GM21367 (cell line): ENCODE measurements around the gene LPCAT1.
A peak's percentile ranks its signal among the peaks of the same experiment; 100 is the strongest.
"Not testable (repeated sequence)": the region's sequence is repeated elsewhere in the genome, so short reads cannot be mapped to it uniquely, and the experiment has no call there.

Experiments
- ATAC-seq: cut with Tn5 transposase; IDR thresholded peaks from one replicate; pipeline ENCODE4 v1.9.1; 2021; ENCODE audit not compliant: unreplicated experiment

The LPCAT1 gene

DNA sequence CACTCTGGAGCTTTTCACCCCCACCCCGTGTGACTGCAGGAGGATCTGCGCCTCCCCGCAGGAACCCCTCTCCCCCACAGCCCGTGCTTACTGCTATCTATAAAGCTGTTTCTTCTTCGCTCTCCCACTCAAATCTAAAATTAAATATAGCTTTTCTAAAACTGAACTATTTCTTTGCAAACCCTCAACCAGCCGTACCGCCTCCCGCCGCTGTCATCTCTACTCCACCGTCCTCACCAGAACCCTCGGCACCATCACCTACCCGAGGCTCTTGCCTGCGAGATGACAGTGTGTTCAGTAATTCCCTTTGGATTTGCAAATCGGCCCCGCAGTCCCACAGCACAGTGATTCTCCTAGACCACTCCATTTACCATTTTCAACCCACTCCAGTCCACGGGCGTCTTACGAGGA, 13.6 kb downstream of the LPCAT1 start:
- no peak for ATAC-seq

DNA sequence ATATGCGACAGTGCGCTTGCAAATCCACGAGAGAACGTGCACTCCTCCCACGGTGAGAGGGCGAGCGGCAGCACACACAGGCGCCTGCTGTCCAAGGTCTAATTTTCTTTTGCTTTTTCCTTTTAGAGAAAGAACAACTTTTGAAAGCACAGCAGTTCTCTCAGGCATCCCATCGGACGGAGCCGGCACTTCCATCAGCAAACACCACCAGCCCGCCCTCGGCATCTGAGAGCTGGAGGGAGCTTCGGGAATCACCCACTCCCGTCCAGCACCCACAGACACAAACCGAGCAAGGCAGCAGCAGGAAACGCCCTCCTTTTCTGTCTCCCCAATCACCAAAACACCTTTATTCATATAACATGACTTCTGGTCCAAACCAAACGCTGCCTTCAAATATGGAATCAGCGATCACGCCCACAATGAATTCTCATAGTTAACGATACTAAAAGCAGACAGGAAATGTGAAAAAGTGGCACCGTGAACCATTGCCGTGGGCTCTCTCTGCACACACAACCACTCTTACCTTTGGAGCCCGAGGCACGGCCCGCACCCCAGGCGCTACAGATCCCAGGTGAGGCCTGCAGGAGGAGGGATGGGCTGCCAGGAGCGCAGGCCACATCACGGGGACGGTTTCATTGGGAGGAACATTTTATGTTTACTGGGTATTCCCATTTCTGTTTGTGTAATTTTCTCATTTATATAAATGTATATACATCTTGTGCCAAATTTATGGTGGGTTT, 14.2 kb downstream of the LPCAT1 start:
- no peak for ATAC-seq

DNA sequence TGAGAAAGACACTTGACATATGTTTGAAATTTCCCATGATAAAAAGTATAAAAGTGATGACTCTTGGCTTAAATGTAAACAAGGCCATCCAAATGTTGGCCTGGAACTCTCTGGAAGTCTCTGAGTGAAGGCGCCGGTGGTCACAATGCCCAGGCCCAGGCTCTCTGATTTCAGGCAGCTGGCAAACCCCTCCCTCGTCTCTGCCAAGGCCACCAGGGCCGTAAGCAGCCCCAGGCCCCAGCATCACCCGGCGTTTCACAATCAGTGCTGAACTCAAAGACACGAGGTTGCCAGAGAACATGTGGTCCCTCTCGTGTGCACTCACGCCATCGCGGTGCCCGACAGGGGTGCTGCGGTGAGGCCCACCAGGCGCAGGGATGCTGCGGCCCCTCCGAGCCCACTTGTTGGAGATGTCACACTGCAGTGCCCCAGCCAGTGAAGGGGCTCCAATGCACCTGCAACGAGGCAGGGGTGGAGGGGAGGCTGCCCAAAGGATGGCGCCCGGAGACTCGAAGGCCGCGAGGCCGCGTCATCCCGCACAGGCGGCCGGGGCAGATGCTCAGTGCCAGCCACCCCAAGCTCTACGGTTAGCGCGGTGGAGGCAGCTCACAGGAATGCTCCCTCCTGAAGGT, 15.0 kb downstream of the LPCAT1 start:
- no peak for ATAC-seq

DNA sequence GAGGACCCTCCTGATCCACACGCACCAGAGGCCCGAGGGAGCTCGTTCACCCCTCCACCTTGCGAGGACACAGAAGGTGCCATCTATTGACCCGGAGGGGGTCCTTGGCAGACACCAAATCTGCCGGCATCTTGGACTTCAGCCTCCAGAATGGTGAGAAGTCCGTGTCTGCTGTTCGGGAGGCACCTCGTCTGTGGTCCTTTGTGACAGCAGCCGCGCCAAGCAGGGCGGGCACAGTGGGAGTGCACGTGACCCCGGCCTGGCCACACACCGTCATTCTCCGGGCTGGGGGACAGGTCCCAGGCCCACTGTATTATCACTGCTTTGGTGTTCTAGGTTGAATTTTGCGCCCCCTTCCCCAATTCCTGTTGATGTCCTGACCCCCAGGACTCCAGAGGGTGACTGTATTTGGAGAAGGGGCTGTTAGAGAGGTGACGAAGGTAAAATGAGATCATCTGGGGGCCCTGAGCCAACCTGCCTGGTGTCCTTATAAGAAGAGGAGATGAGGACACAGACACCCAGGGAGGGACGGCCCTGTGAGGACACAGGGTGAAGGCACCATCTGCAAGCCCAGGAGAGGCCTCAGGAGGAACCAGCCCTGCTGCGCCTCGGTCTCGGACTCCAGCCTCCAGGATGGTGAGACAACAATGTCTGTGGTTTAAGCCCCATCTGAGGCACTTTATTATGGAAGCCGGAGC, 15.7 kb downstream of the LPCAT1 start:
- no peak for ATAC-seq

DNA sequence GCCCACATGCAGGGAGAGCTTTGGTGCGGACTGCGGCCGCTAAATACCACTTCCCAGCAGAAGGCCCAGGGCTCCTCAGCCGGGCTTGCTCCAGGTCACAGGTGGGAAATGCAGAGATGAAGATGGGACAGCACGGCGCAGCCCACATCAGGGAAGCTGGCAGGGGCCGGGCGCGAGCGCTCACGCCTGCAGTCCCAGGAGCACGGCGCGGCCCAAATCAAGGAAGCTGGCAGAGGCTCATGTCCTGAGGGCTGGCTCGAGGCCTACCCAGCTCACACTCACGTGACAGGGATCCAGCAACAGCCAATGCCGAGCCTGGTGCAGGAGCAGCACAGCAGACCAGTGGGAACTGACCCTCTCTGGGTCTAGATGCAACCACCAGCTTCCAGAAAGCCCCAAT, 16.3 kb downstream of the LPCAT1 start:
- ATAC-seq, result no peak

DNA sequence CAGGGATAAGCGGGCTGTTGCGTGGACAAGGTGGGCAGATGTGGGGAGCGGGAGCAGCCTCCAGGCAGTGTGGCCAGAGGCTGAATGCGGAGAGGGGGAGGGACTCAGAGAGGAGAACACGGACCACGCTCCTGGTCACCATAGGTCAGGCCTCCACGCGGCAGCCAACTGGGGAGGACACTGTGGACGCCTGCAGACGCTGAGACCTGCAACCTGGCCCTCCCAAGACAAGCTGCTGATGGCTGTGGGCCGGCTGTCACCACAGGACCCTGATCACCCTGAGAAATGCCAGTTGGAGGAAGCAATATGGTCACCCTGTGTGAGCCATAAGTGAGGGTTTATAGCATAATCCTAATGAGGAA, 16.8 kb downstream of the LPCAT1 start:
- no peak for ATAC-seq

DNA sequence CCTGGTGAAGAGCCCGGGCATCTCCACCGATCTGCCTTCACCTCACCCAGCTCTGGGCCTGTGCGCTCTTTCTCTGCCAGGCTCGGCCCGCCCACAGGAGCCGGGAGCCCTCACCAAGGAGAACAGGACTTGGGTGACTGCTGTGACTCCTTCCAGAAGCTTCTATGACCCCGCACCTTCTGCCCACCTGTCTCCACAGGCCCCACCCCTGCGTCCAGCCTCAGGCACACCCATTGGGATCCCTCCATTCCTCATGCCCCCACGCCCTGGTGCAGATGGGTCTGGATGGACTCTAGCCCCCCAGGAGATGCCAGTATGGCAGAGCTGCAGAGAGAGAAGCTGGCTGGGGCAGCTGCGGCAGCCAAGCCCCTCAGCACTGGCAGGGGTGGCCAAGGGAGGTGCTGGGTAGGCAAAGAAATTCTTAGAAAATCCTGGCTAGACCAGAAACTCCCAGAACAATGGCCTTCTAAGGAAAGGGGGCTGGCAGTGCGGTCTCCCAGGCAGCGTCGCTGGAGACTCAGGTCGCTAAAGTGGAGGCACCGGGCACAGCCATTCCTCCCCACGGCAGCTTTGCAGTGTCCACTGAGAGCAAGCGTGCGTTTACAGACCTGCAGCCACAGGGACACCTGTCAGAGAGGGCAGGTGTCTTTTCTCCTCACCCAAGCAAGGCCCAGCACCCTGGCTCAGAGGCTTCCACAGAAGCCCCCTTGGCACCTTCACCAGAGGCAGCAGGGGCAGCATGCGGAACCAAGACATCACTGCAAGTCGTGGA, 17.3 kb downstream of the LPCAT1 start:
- no peak for ATAC-seq

DNA sequence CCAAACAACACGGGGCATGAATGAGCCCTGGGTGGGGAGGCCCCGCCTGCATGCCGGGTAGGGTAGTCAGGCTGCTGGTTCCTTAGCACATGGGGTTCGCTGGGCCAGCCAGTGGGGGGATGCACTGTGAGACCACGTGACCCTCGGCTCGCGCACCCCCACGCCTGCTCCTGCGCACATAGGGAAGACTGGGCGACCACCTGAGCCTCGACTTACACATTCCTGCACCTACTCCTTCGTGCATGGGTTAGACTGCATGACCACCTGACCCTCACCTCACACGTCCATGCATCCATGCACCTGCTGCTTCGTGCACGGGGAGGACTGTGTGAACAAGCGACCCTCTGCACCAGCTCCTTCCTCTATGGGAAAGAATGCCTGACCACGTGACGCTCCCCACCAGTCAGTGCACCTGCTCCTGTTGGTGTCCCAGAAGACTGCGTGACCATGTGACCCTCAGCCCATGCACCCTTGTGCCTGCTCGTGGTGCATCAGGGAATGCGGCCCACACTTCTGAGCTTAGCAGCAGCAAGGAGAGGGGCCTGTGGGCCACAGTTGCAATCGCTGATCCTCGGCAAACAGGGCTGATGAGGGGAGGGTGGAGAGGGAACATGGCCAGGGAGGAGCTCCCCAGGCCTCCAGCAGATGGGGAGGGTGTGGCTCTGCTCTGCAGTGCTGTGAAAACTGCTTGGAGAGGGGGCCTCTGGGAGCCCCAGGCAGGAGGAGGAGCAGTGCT, 18.1 kb downstream of the LPCAT1 start:
- ATAC-seq, result no peak

DNA sequence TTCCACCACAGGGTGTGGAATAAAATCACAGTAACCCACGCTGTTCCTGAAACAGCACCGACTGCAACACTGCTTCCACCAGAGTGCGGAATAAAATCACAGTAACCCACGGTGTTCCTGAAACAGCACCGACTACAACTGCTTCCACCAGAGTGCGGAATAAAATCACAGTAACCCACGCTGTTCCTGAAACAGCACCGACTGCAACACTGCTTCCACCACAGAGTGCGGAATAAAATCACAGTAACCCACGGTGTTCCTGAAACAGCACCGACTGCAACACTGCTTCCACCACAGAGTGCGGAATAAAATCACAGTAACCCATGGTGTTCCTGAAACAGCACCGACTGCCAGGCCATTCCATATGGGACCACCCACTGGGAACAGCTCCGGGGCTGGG, 18.7 kb downstream of the LPCAT1 start:
- ATAC-seq, result not testable (repeated sequence)

DNA sequence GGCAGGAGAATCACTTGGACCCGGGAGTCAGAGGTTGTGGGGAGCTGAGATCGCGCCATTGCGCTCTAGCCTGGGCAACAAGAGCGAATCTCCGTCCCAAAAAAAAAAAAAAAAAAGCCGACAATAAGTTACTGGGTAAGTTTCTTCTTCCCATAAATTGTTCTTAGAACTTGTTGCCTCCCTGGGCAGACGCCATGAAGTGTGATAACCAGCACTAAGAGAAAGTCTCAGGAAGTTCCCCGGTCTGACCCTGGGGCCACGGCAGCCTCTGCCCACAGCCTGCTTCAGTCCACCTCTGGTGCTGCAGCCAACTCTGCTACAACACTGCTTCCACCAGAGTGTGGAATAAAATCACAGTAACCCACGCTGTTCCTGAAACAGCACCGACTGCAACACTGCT, 19.1 kb downstream of the LPCAT1 start:
- ATAC-seq, result no peak

DNA sequence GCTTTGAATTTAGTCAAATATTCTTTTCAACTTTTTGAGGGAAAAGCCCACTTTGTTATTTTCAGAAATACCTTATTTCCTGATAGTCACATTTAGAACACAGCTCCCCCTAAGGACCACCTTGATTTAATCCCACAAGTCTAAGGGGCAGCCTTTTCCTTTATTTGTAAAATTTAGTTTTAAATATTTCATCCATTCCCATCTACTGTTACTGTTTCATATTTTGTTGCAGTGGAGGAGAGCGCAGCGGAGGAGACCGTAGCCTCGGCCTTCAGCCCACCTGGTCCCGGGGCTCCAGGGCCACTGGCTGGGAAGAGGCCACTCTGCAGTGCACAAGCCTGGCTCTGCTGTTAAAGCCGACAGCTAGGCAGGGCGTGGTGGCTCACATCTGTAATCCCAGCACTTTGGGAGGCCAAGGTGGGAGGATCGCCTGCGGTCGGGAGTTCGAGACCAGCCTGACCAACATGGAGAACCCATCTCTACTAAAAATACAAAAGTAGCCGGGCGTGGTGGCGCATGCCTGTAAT, 19.6 kb downstream of the LPCAT1 start:
- no peak for ATAC-seq

DNA sequence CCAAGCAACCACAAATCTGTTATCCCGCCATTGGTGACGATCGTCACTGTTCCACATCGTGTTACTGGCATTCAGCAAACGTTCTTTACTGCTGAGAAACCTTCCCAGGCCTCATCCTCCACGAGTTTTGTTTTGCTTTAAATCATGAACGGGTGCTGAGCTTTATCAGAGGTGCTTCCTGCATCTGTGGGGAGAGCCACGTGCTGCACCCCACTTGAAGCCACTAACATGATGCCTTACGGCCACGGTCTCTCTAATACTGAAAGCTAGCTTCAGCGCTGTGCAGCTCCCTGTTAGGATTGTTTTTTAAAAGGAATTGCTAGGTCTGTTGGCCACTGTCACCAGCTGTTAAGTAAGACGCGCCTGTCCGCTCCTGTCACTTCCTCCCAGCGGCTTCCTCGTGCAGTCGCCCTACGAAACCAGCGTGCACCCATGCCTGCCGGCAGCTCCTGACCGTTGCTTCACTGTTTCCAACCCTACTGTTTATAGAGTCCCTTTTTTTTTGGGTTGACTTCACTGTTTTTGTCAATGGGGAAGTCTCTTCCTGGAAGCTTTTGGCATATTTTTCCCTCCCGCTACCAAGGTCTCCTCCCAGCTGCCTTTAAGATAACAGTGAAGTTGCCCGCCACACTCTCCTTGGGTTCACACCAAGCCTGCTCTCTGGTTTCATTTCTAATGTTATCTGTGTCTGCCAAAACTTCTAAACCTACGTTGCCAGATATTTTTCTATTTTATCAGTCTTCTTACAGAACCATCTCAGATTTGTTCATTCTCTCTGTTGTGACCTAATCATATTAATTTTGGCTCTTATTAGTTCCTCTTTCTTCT, 20.3 kb downstream of the LPCAT1 start:
- peak; percentile 21 for ATAC-seq

DNA sequence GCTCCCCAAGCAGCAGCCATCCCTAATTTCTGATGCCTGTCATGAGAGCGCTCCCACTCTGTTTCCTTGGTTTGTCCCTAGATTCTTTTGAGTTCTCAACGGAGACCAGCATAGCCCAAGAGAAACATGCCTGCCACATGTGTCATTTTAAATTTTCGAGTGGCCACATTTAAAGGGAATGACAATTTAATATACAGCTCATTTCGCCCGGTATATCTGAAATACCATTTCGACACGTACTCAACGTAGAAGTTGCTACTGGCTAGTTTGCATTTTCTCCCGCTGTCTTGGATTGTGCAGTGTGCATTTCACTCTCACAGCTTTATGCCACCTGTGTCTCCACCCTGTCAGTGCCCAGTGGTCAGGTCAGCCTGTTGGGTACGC, 21.0 kb downstream of the LPCAT1 start:
- ATAC-seq, result no peak

DNA sequence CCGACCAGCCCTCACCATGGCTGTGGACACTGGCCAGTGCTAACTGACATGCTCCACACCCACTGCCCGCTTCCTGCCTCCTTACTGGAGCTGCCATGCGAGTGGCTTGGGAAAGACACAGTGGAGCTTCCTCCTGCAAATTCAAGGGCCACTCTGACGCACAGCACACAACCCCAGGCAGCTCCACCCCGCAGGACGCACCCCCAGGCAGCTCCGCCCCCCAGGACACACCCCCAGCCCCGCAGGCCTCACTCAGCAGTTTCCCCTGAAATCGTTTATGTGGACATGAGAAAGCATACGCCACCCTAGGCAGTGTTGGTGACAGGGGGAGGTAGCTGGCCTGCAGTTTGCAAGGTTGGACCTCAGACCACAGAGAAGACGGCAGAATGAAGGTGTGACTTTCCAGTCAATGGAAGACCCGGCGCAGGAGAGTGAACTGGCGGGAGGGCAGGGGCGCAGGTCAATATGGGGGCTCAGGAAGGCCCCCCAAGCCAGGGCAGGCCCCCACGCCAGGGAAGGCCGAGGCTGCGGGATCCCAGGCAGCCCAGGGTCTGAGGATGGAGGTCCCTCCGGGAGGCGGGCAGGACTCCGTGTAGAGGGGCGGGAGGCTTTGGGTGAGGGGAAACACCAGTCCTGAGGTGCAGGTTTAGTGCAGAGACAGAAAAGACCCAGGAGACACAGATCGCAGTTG, 21.6 kb downstream of the LPCAT1 start:
- no peak for ATAC-seq

DNA sequence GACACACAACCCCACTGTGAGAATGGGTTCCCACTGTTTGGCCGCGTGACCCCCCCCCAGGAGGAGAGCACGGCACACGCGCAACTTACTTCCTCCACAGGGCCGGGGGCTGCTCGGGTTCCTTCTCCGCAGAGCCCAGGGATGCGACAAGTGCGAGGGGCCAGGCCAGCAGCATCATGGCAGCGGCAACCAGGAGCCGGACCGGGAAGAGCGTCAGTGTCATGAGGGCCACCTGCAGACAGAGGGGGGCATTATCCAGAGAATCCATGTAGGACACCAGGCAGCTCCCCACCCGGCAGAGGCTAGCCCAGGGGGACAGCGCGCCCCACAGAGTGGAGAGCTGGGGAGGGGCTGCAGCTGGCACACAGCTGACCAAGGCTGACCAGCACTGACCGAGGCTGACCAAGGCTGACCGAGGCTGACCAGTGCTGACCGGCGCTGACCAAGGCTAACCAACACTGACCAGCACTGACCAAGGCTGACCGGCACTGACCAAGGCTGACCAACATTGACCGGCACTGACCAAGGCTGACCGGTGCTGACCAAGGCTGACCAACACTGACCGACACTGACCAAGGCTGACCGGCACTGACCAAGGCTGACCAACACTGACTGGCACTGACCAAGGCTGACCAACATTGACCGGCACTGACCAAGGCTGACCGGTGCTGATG, 22.3 kb downstream of the LPCAT1 start:
- ATAC-seq, result no peak

DNA sequence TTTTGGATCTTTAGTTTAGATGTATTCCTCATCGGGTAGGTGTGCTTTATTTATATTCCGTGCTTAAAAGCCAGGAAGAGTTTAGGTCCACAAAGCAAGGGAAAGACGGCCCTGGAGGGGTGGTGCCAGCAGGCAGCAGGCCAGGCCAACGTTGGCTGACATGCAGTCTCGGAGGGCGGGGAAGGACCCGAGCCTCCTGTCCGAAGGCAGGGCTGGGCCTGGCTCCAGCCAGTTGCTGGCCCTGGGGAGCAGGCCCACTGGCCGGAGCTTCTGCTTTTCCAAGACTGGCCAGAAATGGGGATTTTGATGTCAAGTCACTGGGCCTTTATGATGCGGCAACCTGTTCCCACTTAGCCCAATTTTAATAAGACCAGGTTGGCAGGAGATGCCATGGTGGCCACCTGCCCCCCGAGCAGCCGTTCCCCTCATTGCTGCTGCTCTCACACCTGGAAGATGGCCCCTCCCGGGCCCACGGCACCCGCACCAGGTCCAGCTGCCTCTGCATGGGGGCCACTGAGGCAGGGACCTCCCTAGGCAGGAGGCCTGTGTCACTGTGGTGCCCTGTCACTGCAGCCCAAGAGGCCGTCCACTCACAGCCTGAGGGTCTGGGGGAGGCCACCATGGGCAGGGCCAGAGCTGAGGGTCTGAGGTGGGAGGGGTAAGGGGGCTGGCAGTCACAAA, 23.2 kb downstream of the LPCAT1 start:
- ATAC-seq, result no peak

DNA sequence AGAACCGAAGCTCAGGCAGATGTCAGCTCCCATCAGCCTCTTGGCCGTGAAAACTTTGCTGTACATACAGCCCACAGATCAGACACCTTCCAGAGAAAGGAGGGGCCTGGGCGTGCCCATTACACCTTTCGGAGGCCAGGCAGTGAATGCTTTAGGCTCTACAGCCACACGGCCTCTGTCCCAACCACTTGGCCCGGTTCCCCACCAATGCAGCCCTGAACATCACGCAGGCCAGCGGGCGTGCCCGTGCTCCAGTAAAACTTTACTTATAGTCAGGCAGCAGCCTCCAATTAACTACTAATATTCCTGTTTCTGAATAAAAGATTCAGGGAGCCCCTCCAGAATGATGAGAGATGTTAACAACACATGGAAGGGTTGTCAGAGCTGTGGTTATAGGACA, 23.9 kb downstream of the LPCAT1 start:
- ATAC-seq, result no peak
